ENCODE data around the gene FRAS1. TPM values are rescaled to one million over a fixed set of nuclear protein-coding genes. Genes with fewer than 3 reads are reported as not detected.

FRAS1 gene
- total RNA-seq, 2 donors from 2014 or later, result 77.0 to 78.3 TPM

DNA sequence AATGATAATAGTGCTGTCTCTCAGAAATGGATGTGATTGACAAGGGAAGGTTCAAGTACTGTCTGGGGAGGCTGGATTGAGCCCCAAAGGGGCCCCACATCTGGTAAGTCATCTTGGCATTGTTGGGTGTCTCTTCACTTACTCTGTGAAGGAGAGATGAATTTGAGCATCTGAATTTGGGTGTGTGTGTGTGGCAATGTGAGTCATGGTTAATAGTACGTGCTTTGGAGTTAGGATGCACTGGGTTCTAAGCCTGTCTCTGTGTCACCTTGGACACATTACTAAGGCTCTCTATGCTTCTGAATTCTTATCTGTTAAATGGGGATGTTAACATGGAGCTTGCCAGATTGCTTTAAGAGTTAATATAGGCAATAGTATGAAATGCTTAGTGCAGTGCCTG lies 80.4 kb downstream of the FRAS1 start:
- Mint-ChIP-seq H3K4me3 (no peak overlapping the region), H3K9me3 (peaks cover 11% of the 10 kb centered on the region), H3K27me3 (ENCODE audit: insufficient read depth) (no peaks in the 10 kb centered on the region), H3K36me3 (ENCODE audit: low read depth) (peaks cover 11% of the 10 kb centered on the region), H3K4me1 (peaks cover 13% of the 10 kb centered on the region), H3K27ac (no peak overlapping the region)
- no peaks in the 10 kb centered on the region for H3K36me3 ChIP-seq (ENCODE audit: control insufficient read depth, insufficient read depth, low read length)
- H3K9me3 ChIP-seq (ENCODE audit: control insufficient read depth, low read length), result peaks cover 7% of the 10 kb centered on the region
- 100% methylated on average over 1 of the region's 1 CpG; no CpG with 5 or more reads in 1 of the 2 experiments for WGBS, 2 experiments (ENCODE audit: insufficient coverage in 1 of 2, insufficient read length in 1 of 2)
- H3K9ac ChIP-seq (ENCODE audit: extremely low read depth, low read length, poor library complexity, severe bottlenecking), result no peak overlapping the region
- no peaks in the 10 kb centered on the region for H3K27me3 ChIP-seq (ENCODE audit: control insufficient read depth, insufficient read depth, low read length, poor library complexity, severe bottlenecking)
- no peaks in the 10 kb centered on the region for H3K4me1 ChIP-seq (ENCODE audit: control insufficient read depth, insufficient read depth, low read length)
- no peak for TF ChIP-seq CTCF (conservative IDR thresholded peaks at IDR 0.05)
- DNase-seq, result no peak
- no peak overlapping the region for H3K27ac ChIP-seq (ENCODE audit: low read depth, low read length)
- H3K4me3 ChIP-seq (ENCODE audit: low read length), result no peak overlapping the region

DNA sequence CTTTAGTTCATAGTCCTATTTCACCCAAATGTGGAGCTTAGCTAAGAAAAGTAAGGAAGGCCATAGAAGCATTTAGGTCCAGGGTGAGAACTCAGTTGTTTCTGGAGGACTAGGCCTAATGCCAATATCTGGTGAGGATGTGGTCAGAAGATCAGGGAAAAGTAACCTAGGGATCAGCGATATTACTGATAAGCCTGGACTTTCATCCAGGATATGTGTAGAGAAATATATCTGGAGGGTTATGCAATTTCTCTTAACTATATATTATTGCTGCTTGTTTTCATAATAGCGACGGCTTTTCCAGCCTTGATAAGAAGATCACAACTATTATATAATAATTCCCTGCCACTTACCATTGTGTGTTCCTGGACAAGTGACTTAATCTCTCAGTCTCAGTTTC lies 81.1 kb downstream of the FRAS1 start:
- Histone ChIP-seq H3K4me3 (ENCODE audit: low read length) (no peak overlapping the region), H3K9me3 (ENCODE audit: control insufficient read depth, low read length) (peaks cover 7% of the 10 kb centered on the region), H3K27ac (ENCODE audit: low read depth, low read length) (no peak overlapping the region), H3K4me1 (ENCODE audit: control insufficient read depth, insufficient read depth, low read length) (no peaks in the 10 kb centered on the region), H3K36me3 (ENCODE audit: control insufficient read depth, insufficient read depth, low read length) (no peaks in the 10 kb centered on the region), H3K9ac (ENCODE audit: extremely low read depth, low read length, poor library complexity, severe bottlenecking) (no peak overlapping the region), H3K27me3 (ENCODE audit: control insufficient read depth, insufficient read depth, low read length, poor library complexity, severe bottlenecking) (no peaks in the 10 kb centered on the region)
- WGBS, 2 experiments (ENCODE audit: insufficient coverage in 1 of 2, insufficient read length in 1 of 2), result 90 to 100% methylated on average over 1 to 3 of the region's 3 CpGs
- no peak overlapping the region for H3K4me3 Mint-ChIP-seq
- H3K27me3 Mint-ChIP-seq (ENCODE audit: insufficient read depth), result no peaks in the 10 kb centered on the region
- no peak for TF ChIP-seq CTCF (conservative IDR thresholded peaks at IDR 0.05)
- DNase-seq, result no peak
- peaks cover 11% of the 10 kb centered on the region for H3K36me3 Mint-ChIP-seq (ENCODE audit: low read depth)
- no peak overlapping the region for H3K27ac Mint-ChIP-seq
- H3K4me1 Mint-ChIP-seq, result peaks cover 7% of the 10 kb centered on the region
- H3K9me3 Mint-ChIP-seq, result peaks cover 11% of the 10 kb centered on the region

GRCh38 chr4:78143634-78144033 lies 86.5 kb downstream of the FRAS1 start:
- Histone ChIP-seq H3K4me1 (ENCODE audit: control insufficient read depth, insufficient read depth, low read length) (no peaks in the 10 kb centered on the region), H3K9ac (ENCODE audit: extremely low read depth, low read length, poor library complexity, severe bottlenecking) (no peak overlapping the region), H3K27ac (ENCODE audit: low read depth, low read length) (no peak overlapping the region), H3K4me3 (ENCODE audit: low read length) (no peak overlapping the region), H3K36me3 (ENCODE audit: control insufficient read depth, insufficient read depth, low read length) (no peaks in the 10 kb centered on the region), H3K27me3 (ENCODE audit: control insufficient read depth, insufficient read depth, low read length, poor library complexity, severe bottlenecking) (no peaks in the 10 kb centered on the region), H3K9me3 (ENCODE audit: control insufficient read depth, low read length) (peaks cover 7% of the 10 kb centered on the region)
- 93% methylated on average over 2 of the region's 2 CpGs; no CpG with 5 or more reads in 1 of the 2 experiments for WGBS, 2 experiments (ENCODE audit: insufficient coverage in 1 of 2, insufficient read length in 1 of 2)
- TF ChIP-seq CTCF (conservative IDR thresholded peaks at IDR 0.05), result no peak
- no peak for DNase-seq
- H3K36me3 Mint-ChIP-seq (ENCODE audit: low read depth), result peaks cover 11% of the 10 kb centered on the region
- H3K9me3 Mint-ChIP-seq, result peaks cover 11% of the 10 kb centered on the region
- no peaks in the 10 kb centered on the region for H3K27me3 Mint-ChIP-seq (ENCODE audit: insufficient read depth)
- H3K4me1 Mint-ChIP-seq, result peaks cover 6% of the 10 kb centered on the region
- no peak overlapping the region for H3K4me3 Mint-ChIP-seq
- H3K27ac Mint-ChIP-seq, result no peak overlapping the region
